K562 (cell line): ENCODE data around the gene CD34. TPM values are rescaled to one million over a fixed set of nuclear protein-coding genes. Genes with fewer than 3 reads are reported as not detected.
A peak's percentile ranks its signal among the peaks of the same experiment; 100 is the strongest.

Experiments used
- CTCFL ChIP-seq: IDR thresholded peaks from 2 replicates; pipeline ENCODE4 v1.6.1; 2011; ENCODE audit warnings: borderline replicate concordance, low read depth, mild to moderate bottlenecking, moderate library complexity, low read length; ENCODE audit not compliant: insufficient read depth, poor library complexity, severe bottlenecking
- ELF4 ChIP-seq: fragments of 450-650 bp; formaldehyde crosslinking; IDR thresholded peaks from 2 replicates; pipeline ENCODE4 v1.4.0; 2022; ENCODE audit warnings: missing genetic modification characterization
- FOSL1 ChIP-seq: fragments of 200-800 bp; sonication (Bioruptor generic); conservative IDR thresholded peaks from 2 replicates; pipeline ENCODE4 v1.6.1; 2016; ENCODE audit warnings: missing genetic modification characterization, missing compliant biosample characterization
- GABPB1 ChIP-seq: sonication (generic); formaldehyde crosslinking; IDR thresholded peaks from 2 replicates; pipeline ENCODE4 v1.8.0; 2022; ENCODE audit warnings: mild to moderate bottlenecking, missing genetic modification reagents
- GATA2 ChIP-seq: sonication (generic); formaldehyde crosslinking; IDR thresholded peaks from 2 replicates; pipeline ENCODE4 v1.4.0; 2020; ENCODE audit warnings: mild to moderate bottlenecking, missing genetic modification reagents
- NCOA1 ChIP-seq: fragments of 450-650 bp; IDR thresholded peaks from 2 replicates; pipeline ENCODE4 v1.6.1; 2016; ENCODE audit warnings: low read depth
- NR2C1 ChIP-seq, 2 experiments: fragments of 450-650 bp; IDR thresholded peaks; 2 replicates each; pipeline ENCODE4 v1.6.1; 2017; ENCODE audit warnings: mild to moderate bottlenecking in 2 of 2, antibody characterized with exemption in 1 of 2, inconsistent platforms in 1 of 2, missing compliant biosample characterization in 1 of 2, missing genetic modification characterization in 1 of 2
- NUFIP1 ChIP-seq: fragments of 450-650 bp; IDR thresholded peaks from 2 replicates; pipeline ENCODE4 v1.6.1; 2018; ENCODE audit not compliant: partially characterized antibody
- SMAD4 ChIP-seq: fragments of 250-450 bp; sonication (Bioruptor Pico); conservative IDR thresholded peaks from 2 replicates; pipeline ENCODE4 v1.8.0; 2021; ENCODE audit warnings: inconsistent platforms, mild to moderate bottlenecking, moderate library complexity
- TFE3 ChIP-seq: fragments of 450-650 bp; formaldehyde crosslinking; IDR thresholded peaks from 2 replicates; pipeline ENCODE4 v1.4.0; 2020; ENCODE audit warnings: mild to moderate bottlenecking, mixed read lengths
- ZBTB8A ChIP-seq: fragments of 450-650 bp; IDR thresholded peaks from 2 replicates; pipeline ENCODE4 v1.6.1; 2018; ENCODE audit warnings: mild to moderate bottlenecking, moderate library complexity; ENCODE audit not compliant: partially characterized antibody
- ZNF695 ChIP-seq: fragments of 450-650 bp; formaldehyde crosslinking; IDR thresholded peaks from 2 replicates; pipeline ENCODE4 v1.4.0; 2020; ENCODE audit warnings: mild to moderate bottlenecking, moderate library complexity
- polyA plus RNA-seq, 8 experiments: library from polyadenylated mRNA; depleted of rRNA in 4 of 8; stranded (reverse) in 5 of 8; unstranded in 3 of 8; fragments of >200 nt; fragmentation: Nextera tagmentation in 2 of 8; fragmentation: Illumina TruSeq in 1 of 8; extraction: Ambion mirVana in 2 of 8; extraction: Trizol in 1 of 8; gene quantifications; 2 replicates each; pipeline versions ENCODE4 v1.2.1 to v1.2.3, GENCODE V29; 2011 to 2014; ENCODE audit warnings: inconsistent platforms in 1 of 8, missing spikeins in 1 of 8
- total RNA-seq, 7 experiments: library from RNA; depleted of rRNA in 6 of 7; stranded (reverse); fragments of >200 nt in 6 of 7; fragmentation: Illumina TruSeq in 2 of 7; extraction: Trizol in 2 of 7; gene quantifications; 2 replicates each; pipeline versions ENCODE4 v1.2.1 to v1.2.3, GENCODE V29; 2011 to 2021; ENCODE audit warnings: low replicate concordance in 1 of 7
- TF ChIP-seq, protein P1 (sequence below): fragments of 250-450 bp; sonication (Bioruptor Pico); IDR thresholded peaks from 2 replicates; pipeline ENCODE4 v1.5.1; 2021; ENCODE audit warnings: mild to moderate bottlenecking
- TF ChIP-seq, protein P2 (sequence below), 2 experiments: IDR thresholded peaks in 1 of 2; conservative IDR thresholded peaks in 1 of 2; 2 replicates each; pipeline ENCODE4 v1.6.1; 2016; ENCODE audit warnings: low read depth in 2 of 2, mild to moderate bottlenecking in 1 of 2, missing compliant biosample characterization in 1 of 2, missing genetic modification characterization in 1 of 2, moderate library complexity in 1 of 2

The CD34 gene
- total and polyA plus RNA-seq, 9 of the 15 experiments (the other 6 are each of a cell fraction or from before 2014, with no cell fraction given), result not detected

DNA sequence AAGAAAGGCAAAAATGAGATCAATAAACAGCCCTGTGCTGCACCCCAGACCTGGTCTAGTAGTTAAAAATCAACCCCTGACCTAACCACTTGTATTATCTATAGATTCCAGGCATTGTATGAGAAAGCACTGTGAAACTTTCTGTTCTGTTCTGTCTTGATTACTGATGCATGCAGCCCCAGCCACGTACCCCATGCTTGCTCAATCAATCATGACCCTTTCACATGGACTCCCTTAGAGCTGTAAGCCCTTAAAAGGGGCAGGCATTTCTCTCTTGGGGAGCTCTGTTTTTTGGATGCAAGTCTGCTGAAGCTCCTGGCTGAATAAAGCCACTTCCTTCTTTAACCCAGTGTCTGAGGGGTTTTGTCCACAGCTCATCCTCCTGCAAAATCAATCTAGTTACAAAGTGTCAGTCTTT, 24.2 kb upstream of the CD34 start (continued):
- TF ChIP-seq GABPB1 (0 out of 2 replicates have a peak, but pooled peaks have one; percentile 17), GATA2 (CRISPR knock-in tag) (peak; percentile 93), TFE3 (CRISPR knock-in tag) (no peak), CTCFL (no peak), NUFIP1 (no peak), FOSL1 (tag) (peak; percentile 94), NCOA1 (peak; percentile 86), ZNF695 (no peak), ELF4 (peak; percentile 59; the same call in 1 of the 2 replicates), ZBTB8A (no peak), SMAD4 (peak; percentile 89), NR2C1 (IDR thresholded peaks at IDR 0.05) (peak; percentile 80), NR2C1 (tag; IDR thresholded peaks at IDR 0.05) (peak; percentile 94)
- TF ChIP-seq, protein P1, sequence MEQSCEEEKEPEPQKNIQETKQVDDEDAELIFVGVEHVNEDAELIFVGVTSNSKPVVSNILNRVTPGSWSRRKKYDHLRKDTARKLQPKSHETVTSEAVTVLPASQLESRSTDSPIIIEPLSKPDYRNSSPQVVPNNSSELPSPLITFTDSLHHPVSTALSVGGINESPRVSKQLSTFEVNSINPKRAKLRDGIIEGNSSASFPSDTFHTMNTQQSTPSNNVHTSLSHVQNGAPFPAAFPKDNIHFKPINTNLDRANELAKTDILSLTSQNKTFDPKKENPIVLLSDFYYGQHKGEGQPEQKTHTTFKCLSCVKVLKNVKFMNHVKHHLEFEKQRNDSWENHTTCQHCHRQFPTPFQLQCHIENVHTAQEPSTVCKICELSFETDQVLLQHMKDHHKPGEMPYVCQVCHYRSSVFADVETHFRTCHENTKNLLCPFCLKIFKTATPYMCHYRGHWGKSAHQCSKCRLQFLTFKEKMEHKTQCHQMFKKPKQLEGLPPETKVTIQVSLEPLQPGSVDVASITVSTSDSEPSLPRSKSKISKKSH (CRISPR knock-in tag), result peak; percentile 65; the same call in 1 of the 2 replicates
- TF ChIP-seq, protein P2, sequence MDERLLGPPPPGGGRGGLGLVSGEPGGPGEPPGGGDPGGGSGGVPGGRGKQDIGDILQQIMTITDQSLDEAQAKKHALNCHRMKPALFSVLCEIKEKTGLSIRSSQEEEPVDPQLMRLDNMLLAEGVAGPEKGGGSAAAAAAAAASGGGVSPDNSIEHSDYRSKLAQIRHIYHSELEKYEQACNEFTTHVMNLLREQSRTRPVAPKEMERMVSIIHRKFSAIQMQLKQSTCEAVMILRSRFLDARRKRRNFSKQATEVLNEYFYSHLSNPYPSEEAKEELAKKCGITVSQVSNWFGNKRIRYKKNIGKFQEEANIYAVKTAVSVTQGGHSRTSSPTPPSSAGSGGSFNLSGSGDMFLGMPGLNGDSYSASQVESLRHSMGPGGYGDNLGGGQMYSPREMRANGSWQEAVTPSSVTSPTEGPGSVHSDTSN (CRISPR knock-in tag; IDR thresholded peaks at IDR 0.05; ENCODE audit: low read depth), result peak; percentile 63
- TF ChIP-seq, protein P2 (tag; conservative IDR thresholded peaks at IDR 0.05; ENCODE audit: low read depth), result peak; percentile 83
